Ovary (tissue), 9 donors: ENCODE measurements around the gene CDH23. TPM values are rescaled to one million over a fixed set of nuclear protein-coding genes. Genes with fewer than 3 reads are reported as not detected.

Experiments
- DNase-seq, 5 donors: peaks; one replicate each; pipeline ENCODE4 v3.0.0-alpha.2; 2019 to 2020
- H3K27ac ChIP-seq, 2 donors: fragments of 200-600 bp; one replicate each; pipeline versions ENCODE4 v1.5.1 to v1.8.0; 2019 to 2022
- H3K27me3 ChIP-seq: fragments of 200-600 bp; one replicate; pipeline ENCODE4 v1.8.0; 2022
- H3K36me3 ChIP-seq: fragments of 200-600 bp; sonication (generic); one replicate; pipeline ENCODE4 v1.5.1; 2019
- H3K4me1 ChIP-seq: one replicate; pipeline ENCODE4 v1.8.1; 2013; ENCODE audit warnings: mild to moderate bottlenecking, moderate library complexity; ENCODE audit not compliant: insufficient read depth
- H3K4me3 ChIP-seq: fragments of 200-600 bp; sonication (generic); one replicate; pipeline ENCODE4 v1.5.1; 2017
- H3K9me3 ChIP-seq, 2 donors: fragments of 200-600 bp in 1 of 2; sonication (generic) in 1 of 2; one replicate each; pipeline versions ENCODE4 v1.5.1 to v1.8.1; 2013 to 2019; ENCODE audit warnings: mild to moderate bottlenecking in 1 of 2, moderate library complexity in 1 of 2
- CTCF ChIP-seq, 3 donors: fragments of 450-650 bp in 2 of 3; fragments of 200-600 bp in 1 of 3; IDR thresholded peaks; one replicate each; pipeline versions ENCODE4 v1.5.1 to v1.8.0; 2016 to 2022; ENCODE audit warnings: antibody characterized with exemption in 3 of 3, mild to moderate bottlenecking in 1 of 3
- EP300 ChIP-seq: sonication (generic); formaldehyde crosslinking; IDR thresholded peaks from one replicate; pipeline ENCODE4 v1.6.1; 2017; ENCODE audit warnings: antibody characterized with exemption
- POLR2A ChIP-seq: fragments of 450-650 bp; IDR thresholded peaks from one replicate; pipeline ENCODE4 v1.6.1; 2017; ENCODE audit warnings: antibody characterized with exemption, mild to moderate bottlenecking, moderate library complexity
- WGBS, 3 donors: extraction: QIAGEN DNeasy Blood & Tissue Kit in 1 of 3; methylation state at CpG; one replicate each; pipeline versions ENCODE4 v1.1.5 to v1.1.7; 2013 to 2017; 5-methylcytosine and 5-hydroxymethylcytosine counted together
- intact Hi-C, 4 donors: fragments of 100-400 bp; cut with DNase I; formaldehyde crosslinking; loops; one replicate each; pipeline versions ENCODE4 v1.11.0 to v1.15.1; 2022 to 2023
- polyA plus RNA-seq, 2 donors: library from polyadenylated mRNA; stranded (reverse); fragments of 200-250 nt in 1 of 2; fragments of 350-450 nt in 1 of 2; fragmentation: Illumina TruSeq in 1 of 2; extraction: RNeasy Lipid Tissue Mini Kit (QIAGEN cat#74804) in 1 of 2; gene quantifications; one replicate each; pipeline ENCODE4 v1.2.3, GENCODE V29; 2013 to 2014
- total RNA-seq, 7 donors: library from RNA; depleted of rRNA in 2 of 7; stranded (reverse); fragments of >200 nt in 2 of 7; fragmentation: NEBNext Ultra II Directional in 3 of 7; extraction: Animal tissue kit (Norgen Biotek cat#: 25700) in 3 of 7; gene quantifications; one replicate each; pipeline versions ENCODE4 v1.1.0 to v1.2.4, GENCODE V29; 2016 to 2023
- donor health status: DM: no; HTN: no; CAD: no; lungs with moderate emphysema.
- donor health status: DM: no; HTN: no; CAD: no.
- donor health status: Bipolar disorder and iron deficiency.
- donor health status: DM: yes; HTN: yes; CAD: no.
- donor health status: DM: no; HTN: no; CAD: no.
- donor health status: DM: yes; HTN: yes; CAD: no.

The CDH23 gene
- total and polyA plus RNA-seq, 9 donors, result 7.5 to 108 (median 39.1) TPM

GRCh38 chr10:71729161-71729636 lies 332.5 kb downstream of the CDH23 start:
- Histone ChIP-seq H3K27me3 (no peaks in the 10 kb centered on the region), H3K9me3 (no peaks in the 10 kb centered on the region), H3K4me1 (peaks cover 19% of the 10 kb centered on the region), H3K4me3 (no peak overlapping the region), H3K27ac (peak overlapping the region in 1 of 2 donors; percentile 67), H3K36me3 (no peaks in the 10 kb centered on the region)
- intact Hi-C loops, result loop anchor here in 1 of 4 donors (5.0 kb wide), 1 partner anchor 43 kb away; the partner anchor contains the start of gene VSIR
- 67 to 69% (median 68%) methylated on average over 10 of the region's 10 CpGs for WGBS, 3 donors
- no peak for DNase-seq
- TF ChIP-seq CTCF (IDR thresholded peaks at IDR 0.05), result no peak
- no peak for TF ChIP-seq EP300
- no peak for TF ChIP-seq POLR2A

- no peaks in the 10 kb centered on the region for H3K9me3 ChIP-seq
- no peaks in the 10 kb centered on the region for H3K27me3 ChIP-seq
- H3K36me3 ChIP-seq, result no peaks in the 10 kb centered on the region
- H3K4me3 ChIP-seq, result no peak overlapping the region
- intact Hi-C loops, result loop anchor here in 1 of 4 donors (5.0 kb wide), 1 partner anchor 499 kb away; no protein-coding TSS in a partner anchor
- TF ChIP-seq EP300, result no peak
- DNase-seq, result no peak
- H3K27ac ChIP-seq, result no peak overlapping the region
- H3K4me1 ChIP-seq, result peaks cover 16% of the 10 kb centered on the region
- WGBS, 3 donors, result 94 to 96% (median 95%) methylated on average over 12 of the region's 12 CpGs
These were observed 335.1 kb downstream of the CDH23 start for GRCh38 chr10:71731791-71732190.

GRCh38 chr10:71734797-71735196 lies 338.1 kb downstream of the CDH23 start:
- H3K4me3 ChIP-seq, result no peak overlapping the region
- TF ChIP-seq EP300 (no peak), CTCF (IDR thresholded peaks at IDR 0.05) (no peak), POLR2A (no peak)
- no peaks in the 10 kb centered on the region for H3K36me3 ChIP-seq
- intact Hi-C loops, result loop anchor here in 1 of 4 donors (5.0 kb wide), 1 partner anchor 502 kb away; no protein-coding TSS in a partner anchor
- H3K9me3 ChIP-seq, result no peaks in the 10 kb centered on the region
- no peaks in the 10 kb centered on the region for H3K27me3 ChIP-seq
- DNase-seq, result no peak
- H3K27ac ChIP-seq, result no peak overlapping the region
- H3K4me1 ChIP-seq, result peaks cover 4% of the 10 kb centered on the region
- WGBS, 3 donors, result 80 to 89% (median 88%) methylated on average over 5 of the region's 5 CpGs

- H3K27ac ChIP-seq, result no peak overlapping the region
- WGBS, 3 donors, result 93 to 96% (median 93%) methylated on average over 16 of the region's 16 CpGs
These were observed 339.2 kb downstream of the CDH23 start for GRCh38 chr10:71735709-71736569.

More at GRCh38 chr10:71735709-71736569, 339.2 kb downstream of the CDH23 start:
- no peaks in the 10 kb centered on the region for H3K36me3 ChIP-seq
- no peaks in the 10 kb centered on the region for H3K9me3 ChIP-seq
- peak in 1 of 5 donors; percentile 29 for DNase-seq
- H3K4me1 ChIP-seq, result peaks cover 10% of the 10 kb centered on the region
- intact Hi-C loops, result no loop called here
- no peak overlapping the region for H3K4me3 ChIP-seq
- TF ChIP-seq EP300 (no peak), CTCF (IDR thresholded peaks at IDR 0.05) (no peak), POLR2A (no peak)
- H3K27me3 ChIP-seq, result no peaks in the 10 kb centered on the region
